A673 (cell line): ENCODE results near the gene CROCC2.

Experiments
- EZH2 ChIP-seq: fragments of 200-600 bp; sonication (generic); IDR thresholded peaks from 2 replicates; pipeline ENCODE4 v1.6.1; 2017; ENCODE audit warnings: borderline replicate concordance, low read depth, mild to moderate bottlenecking, mixed read lengths, antibody characterized with exemption, low read length; ENCODE audit not compliant: poor library complexity, severe bottlenecking
- TF ChIP-seq, protein P1 (sequence below): fragments of 300-800, 200-600 bp; sonication (generic); conservative IDR thresholded peaks from 2 replicates; pipeline ENCODE4 v1.5.1; 2017; ENCODE audit warnings: low read depth, mild to moderate bottlenecking, antibody characterized with exemption, low read length, moderate library complexity, mixed read lengths

DNA sequence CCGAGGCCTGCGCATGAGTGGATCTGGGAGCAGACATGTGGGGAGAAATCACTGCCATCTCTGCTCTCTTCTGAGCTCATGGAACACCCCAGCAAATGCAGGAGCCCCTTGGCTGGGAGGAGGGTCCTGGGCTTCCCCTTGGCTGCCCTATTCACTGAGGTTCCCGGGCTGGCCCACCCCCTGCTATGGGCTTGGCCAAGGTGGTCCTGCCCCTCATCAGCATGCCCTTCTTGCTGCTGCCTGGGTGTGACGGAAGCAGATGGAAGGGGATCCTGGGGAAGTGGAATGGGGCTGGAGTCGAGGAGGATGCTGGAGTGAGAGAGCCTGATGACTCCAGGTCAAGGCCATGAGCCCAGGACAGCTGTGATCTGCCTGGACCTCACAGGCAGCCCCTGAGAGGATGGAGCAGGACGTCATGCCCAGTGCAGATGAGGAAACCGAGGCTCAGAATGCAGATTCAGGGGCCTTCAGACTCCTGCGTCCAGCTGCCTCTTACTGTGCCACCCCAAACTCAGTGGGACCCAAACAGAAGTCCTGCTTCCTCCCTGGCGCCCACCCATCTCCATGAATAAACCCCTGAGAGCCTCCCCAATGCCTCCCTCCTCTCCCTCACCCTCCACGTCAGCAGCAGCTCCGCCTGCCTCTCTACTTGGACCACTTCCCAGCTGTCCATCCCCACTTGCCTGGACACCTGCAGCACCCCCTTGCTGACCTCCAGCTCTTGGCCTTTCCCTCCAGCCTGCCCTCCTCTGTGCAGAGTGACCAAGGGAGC lies 96.3 kb downstream of the CROCC2 start:
- TF ChIP-seq, protein P1, sequence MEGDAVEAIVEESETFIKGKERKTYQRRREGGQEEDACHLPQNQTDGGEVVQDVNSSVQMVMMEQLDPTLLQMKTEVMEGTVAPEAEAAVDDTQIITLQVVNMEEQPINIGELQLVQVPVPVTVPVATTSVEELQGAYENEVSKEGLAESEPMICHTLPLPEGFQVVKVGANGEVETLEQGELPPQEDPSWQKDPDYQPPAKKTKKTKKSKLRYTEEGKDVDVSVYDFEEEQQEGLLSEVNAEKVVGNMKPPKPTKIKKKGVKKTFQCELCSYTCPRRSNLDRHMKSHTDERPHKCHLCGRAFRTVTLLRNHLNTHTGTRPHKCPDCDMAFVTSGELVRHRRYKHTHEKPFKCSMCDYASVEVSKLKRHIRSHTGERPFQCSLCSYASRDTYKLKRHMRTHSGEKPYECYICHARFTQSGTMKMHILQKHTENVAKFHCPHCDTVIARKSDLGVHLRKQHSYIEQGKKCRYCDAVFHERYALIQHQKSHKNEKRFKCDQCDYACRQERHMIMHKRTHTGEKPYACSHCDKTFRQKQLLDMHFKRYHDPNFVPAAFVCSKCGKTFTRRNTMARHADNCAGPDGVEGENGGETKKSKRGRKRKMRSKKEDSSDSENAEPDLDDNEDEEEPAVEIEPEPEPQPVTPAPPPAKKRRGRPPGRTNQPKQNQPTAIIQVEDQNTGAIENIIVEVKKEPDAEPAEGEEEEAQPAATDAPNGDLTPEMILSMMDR, result no peak
- TF ChIP-seq EZH2, result no peak
